HG03097 (cell line): ENCODE results near the gene ARHGAP28.

Source experiments
- ATAC-seq: cut with Tn5 transposase; IDR thresholded peaks from one replicate; pipeline ENCODE4 v1.9.1; 2021; ENCODE audit not compliant: unreplicated experiment, low FRiP score

The ARHGAP28 gene

GRCh38 chr18:6949800-6950586 lies 220.5 kb downstream of the ARHGAP28 start:
- no peak for ATAC-seq

- ATAC-seq: no peak
Measured at GRCh38 chr18:6950641-6951040, 221.1 kb downstream of the ARHGAP28 start.

- ATAC-seq: no peak
Measured at GRCh38 chr18:6951336-6952090, 222.0 kb downstream of the ARHGAP28 start.

DNA sequence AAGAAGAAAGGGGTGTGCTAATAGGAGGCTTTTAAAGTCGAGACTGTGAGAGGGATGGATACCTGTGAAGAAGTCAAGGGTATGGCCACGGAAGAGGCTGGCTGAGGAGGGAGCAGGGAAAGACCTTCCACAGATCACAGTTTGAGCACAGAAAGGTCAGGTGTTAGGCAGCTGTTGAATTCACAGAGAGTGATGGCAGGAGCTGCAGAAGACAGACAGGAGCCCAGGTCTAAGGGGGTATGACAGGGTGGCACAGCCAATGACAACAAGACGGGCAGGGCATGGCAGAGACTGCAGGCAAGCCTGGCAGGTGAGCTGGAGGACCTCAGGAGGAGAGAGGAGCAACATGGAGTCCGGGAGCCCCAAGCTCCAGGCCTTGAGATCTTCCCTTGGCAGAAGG lies 225.0 kb downstream of the ARHGAP28 start:
- no peak for ATAC-seq

GRCh38 chr18:6955304-6955703 lies 225.8 kb downstream of the ARHGAP28 start:
- ATAC-seq: no peak

GRCh38 chr18:6956495-6956894 lies 227.0 kb downstream of the ARHGAP28 start:
- ATAC-seq: no peak

- no peak for ATAC-seq
Measured at GRCh38 chr18:6956999-6957398, 227.5 kb downstream of the ARHGAP28 start.

GRCh38 chr18:6959110-6959509 lies 229.6 kb downstream of the ARHGAP28 start:
- ATAC-seq: no peak

DNA sequence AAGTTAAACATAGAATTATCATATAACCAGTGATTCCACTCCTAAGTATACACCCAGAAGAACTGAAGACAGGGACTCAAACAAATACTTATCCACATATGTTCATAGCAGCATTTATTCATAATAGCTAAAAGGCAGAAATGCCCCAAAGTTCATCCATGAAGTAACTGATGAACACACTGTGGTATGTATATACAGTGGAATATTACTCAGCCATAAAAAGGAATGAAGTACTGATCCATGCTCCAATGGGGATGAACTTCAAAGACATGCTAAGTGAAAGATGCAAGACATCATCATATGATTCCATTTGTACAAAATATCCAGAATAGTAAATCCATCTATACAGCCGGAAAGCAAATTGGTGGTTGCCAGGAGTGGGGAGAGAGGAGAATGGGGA lies 230.6 kb downstream of the ARHGAP28 start:
- no peak for ATAC-seq

GRCh38 chr18:6960656-6961055 lies 231.1 kb downstream of the ARHGAP28 start:
- ATAC-seq: no peak

GRCh38 chr18:6961331-6961730 lies 231.8 kb downstream of the ARHGAP28 start:
- ATAC-seq: no peak

DNA sequence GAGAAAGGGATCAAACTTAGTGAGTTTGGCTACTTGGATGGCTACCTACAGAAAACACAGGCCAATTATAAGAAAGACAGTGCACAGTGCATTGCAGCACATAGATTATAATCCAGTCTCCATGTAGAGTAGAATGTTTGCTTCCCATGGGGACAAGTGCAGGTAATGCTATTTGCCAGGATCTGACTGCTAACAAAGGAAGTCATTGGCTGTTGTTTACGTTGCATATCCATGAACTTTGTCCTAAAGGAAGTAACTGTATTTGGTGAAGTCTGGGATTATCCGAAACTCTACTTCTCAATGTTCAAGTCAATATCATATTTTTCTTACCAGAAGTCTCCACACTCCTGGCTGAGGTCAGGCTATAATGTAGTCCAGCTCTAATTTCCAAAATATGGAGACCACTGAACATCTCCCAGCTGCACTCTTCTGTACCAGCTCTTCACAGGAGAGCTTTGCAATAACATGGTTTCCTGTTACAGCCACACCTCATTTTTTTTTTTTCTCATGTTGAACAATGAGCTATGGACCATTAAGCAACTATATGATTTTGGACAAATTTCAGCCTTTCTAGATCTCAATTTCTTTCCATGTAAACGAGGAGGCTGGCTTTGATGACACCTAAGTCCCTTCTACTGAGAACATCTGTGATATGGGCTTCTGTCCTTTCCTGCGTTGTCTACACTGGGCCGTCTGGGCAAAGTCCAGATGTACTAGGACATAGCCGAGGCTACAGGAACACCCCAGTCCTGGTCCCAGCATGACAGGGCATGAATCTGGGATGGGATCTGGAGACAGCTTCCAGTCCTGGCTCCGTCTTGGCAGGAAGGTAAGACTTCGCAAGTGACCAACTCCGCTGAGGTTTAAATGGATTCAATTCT lies 233.3 kb downstream of the ARHGAP28 start:
- no peak for ATAC-seq

DNA sequence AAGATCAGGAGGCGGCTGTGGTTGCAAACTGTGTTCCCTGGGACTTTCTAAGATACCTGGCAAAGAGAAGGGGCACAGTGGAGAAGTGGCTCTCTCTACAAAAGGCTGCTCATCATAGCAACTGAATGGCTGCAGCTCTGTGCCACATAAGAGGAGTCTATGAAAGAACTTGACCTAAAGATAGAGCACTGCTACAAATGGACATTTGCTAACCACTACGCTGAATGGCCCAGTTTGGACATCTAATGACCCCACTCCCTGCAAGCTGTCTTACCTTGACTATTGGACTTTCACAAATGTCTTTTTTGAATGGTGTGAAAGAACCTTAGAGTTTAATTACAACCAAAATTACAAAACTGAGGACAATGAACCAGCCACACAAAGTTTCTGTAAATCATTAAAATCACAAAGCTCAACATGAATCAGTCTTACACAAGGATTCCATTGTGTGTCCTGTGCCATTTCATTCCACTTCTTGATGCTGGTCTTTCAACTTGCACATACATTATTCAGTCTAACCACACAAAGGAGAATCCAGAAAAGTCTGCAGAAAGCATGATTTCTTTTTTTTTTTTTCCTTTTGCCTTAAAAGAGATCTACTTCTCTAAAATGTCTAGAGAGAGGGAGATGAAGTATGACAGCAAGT lies 234.1 kb downstream of the ARHGAP28 start:
- ATAC-seq: no peak
